HG03354 (cell line): ENCODE results near the gene SHC3.

Source experiments
- ATAC-seq: cut with Tn5 transposase; IDR thresholded peaks from one replicate; pipeline ENCODE4 v1.9.1; 2021; ENCODE audit warnings: mild to moderate bottlenecking; ENCODE audit not compliant: unreplicated experiment, poor library complexity, severe bottlenecking

SHC3 gene

GRCh38 chr9:89165341-89165740 lies 13.3 kb downstream of the SHC3 start:
- no peak for ATAC-seq

- ATAC-seq = no peak
Observed at GRCh38 chr9:89161221-89161620, 17.4 kb downstream of the SHC3 start.

DNA sequence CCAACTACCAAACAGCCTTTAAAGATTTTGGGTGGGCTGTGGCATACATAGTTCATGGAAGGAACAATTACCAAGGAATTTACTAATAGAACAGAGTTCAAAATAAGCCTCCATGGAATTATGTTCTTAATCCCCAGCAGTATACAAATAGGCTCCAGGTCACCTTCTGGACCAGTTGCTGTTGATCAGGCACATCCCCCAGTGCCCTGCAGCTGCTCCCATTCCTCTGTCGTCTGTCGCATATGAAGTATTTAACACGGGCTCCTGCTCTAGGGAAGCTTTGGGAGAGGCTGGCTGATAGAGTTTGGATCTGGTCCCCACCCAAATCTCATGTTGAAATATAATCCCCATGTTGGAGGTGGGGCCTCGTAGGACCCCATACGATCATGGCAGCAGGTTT lies 17.8 kb downstream of the SHC3 start:
- no peak for ATAC-seq

GRCh38 chr9:89154651-89155336 lies 23.8 kb downstream of the SHC3 start:
- no peak for ATAC-seq

DNA sequence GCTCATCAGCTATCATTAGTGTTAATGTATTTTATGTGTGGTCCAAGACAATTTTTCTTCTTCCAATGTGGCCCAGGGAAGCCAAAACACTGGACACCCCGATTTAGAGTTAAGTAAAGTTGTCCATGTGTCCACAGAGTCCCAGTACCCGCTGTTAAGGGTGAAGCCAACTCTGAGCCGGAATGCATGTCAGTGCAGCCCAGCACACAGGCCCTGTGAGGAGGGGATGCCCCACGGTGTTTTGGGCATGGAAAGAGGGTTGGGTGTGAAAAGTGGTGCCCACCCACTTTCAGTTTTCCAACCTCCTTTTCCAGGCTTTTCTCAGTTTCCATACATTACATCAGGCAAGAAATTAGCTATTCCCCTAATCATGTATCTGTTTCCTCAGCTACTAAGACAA lies 24.4 kb downstream of the SHC3 start:
- ATAC-seq = no peak

- ATAC-seq = no peak
Observed at GRCh38 chr9:89153232-89154017, 25.2 kb downstream of the SHC3 start.

DNA sequence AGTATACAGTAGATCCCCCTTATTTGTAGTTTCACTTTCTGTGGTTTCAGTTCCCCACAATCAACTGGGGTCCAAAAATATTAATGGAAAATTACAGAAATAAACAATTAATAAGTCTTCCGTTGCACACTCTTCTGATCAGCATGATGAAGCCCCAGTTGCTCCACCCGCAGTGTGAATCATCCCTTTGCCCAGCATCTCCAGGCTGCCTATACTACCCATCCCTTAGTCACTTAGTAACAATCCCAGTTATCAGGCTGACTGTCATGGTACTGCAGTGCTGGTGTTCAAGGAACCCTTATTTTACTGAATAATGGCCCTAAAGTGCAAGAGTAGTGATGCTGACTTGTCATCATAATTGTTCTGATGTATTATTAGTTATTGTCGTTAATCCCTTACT lies 28.9 kb downstream of the SHC3 start:
- ATAC-seq = no peak

DNA sequence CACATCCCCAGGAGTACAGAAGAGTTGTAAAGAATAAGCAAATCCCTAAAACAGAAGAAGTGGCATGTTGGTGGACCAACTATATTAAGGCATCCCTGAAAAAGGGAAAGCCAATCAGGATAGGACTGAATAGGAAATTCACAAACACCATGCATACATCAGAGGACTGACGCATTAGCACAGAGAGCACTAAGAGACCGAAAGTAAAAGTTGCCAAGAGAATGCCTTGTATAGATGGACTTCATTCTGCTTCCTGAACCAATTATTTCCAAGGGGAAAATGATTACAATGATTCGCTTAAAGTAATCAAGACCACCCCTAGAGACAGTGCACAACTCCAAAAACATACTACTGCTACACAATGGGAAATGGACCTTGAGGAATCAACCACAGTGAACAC lies 33.5 kb downstream of the SHC3 start:
- no peak for ATAC-seq

- no peak for ATAC-seq
Observed at GRCh38 chr9:89144238-89144637, 34.4 kb downstream of the SHC3 start.

DNA sequence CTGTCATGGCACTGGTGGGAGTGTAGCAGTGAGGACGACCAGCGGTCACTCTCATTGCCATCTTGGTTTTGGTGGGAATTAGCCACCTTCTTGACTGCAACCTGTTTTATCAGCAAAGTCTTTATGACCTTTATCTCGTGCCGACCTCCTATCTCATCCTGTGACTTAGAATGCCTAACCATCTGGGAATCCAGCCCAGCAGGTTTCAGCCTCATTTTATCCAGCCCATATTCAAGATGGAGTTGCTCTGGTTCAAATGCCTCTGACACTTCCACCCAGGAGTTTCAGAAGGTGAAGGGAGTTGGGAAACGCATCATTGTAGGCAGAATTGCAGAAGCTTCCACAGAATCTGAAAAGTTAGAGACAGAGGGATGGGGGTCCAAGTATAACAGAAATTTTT lies 35.4 kb downstream of the SHC3 start:
- ATAC-seq = no peak

GRCh38 chr9:89139455-89139854 lies 39.2 kb downstream of the SHC3 start:
- ATAC-seq = no peak

GRCh38 chr9:89138463-89139390 lies 39.9 kb downstream of the SHC3 start:
- ATAC-seq = no peak

- ATAC-seq = no peak
Observed at GRCh38 chr9:89137542-89138462, 40.8 kb downstream of the SHC3 start.

DNA sequence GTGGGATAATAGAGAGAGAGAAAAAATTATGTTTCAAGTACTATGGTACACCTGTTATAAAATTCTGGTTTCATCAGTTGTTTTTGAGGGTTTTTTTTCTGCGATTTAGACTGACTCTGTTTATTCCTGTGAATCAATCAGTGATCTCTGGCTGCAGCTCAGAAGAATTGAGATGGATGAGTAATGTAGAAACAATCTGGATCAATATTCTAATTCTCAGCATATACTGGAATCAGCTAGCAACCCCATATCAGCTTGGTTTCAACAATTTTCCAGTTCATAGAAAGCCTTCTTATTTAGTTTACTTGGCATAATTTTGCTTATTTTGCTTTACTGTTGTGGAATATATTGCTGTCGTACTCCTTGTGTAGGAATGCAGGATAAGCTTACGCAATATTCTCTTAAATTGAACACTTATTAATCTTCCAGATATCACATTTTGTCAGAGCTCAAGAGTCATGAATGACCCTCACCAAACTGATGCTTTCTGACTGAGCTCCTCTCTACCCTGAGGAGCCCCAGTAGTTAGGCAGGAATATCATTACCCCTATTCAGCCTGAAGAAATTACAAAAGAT lies 42.9 kb downstream of the SHC3 start:
- ATAC-seq = no peak

DNA sequence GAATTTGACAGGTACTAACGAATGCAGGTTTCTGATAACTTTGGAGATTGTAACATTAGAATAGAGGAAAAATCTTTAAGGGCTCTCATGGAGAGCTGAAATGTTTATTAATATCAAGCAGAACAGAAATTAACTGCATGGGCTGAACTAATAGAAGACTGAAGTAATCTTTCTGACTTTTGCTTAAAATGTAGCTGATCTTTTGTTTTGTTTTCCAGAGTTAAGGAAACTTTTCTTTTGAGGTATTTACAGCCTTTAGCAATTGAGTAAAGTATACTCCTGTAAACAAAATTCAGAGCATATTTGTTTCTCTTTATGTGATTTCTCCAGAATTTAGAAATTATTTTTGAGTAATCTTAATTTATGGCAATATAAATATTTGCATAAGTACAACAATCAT lies 43.9 kb downstream of the SHC3 start:
- no peak for ATAC-seq

- no peak for ATAC-seq
Observed at GRCh38 chr9:89122949-89123348, 55.7 kb downstream of the SHC3 start.

DNA sequence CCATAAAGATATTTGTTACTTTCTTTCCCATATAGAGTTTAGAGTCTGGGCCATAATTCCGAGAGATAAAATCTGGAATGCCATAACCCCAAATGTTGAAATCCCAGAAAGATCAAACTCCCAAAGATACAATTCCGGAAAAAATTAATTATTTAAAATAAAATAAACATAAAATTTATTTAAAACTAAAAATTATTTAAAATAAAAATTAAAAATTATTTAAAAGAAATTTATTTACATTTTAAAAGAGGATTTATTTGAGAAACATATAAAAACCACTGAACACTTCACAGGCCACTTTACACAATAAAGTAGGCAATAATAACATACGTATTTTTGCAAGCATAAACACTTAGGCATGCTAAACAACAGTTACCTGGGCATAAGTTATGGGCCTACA lies 57.9 kb downstream of the SHC3 start:
- ATAC-seq = no peak

- no peak for ATAC-seq
Observed at GRCh38 chr9:89116805-89117192, 61.8 kb downstream of the SHC3 start.
